HG02571 (cell line): ENCODE data around the gene NTNG2.

ENCODE experiments used
- ATAC-seq: cut with Tn5 transposase; IDR thresholded peaks from one replicate; pipeline ENCODE4 v1.9.1; 2021; ENCODE audit warnings: mild to moderate bottlenecking, moderate library complexity; ENCODE audit not compliant: unreplicated experiment

Gene NTNG2

GRCh38 chr9:132169672-132170392 is 8.0 kb downstream of the NTNG2 start:
- no peak for ATAC-seq

- no peak for ATAC-seq
Measured at GRCh38 chr9:132171702-132172101, 9.8 kb downstream of the NTNG2 start.

- ATAC-seq = no peak
Measured at GRCh38 chr9:132172185-132172584, 10.3 kb downstream of the NTNG2 start.

- ATAC-seq = no peak
Measured at GRCh38 chr9:132175431-132175830, 13.6 kb downstream of the NTNG2 start.

DNA sequence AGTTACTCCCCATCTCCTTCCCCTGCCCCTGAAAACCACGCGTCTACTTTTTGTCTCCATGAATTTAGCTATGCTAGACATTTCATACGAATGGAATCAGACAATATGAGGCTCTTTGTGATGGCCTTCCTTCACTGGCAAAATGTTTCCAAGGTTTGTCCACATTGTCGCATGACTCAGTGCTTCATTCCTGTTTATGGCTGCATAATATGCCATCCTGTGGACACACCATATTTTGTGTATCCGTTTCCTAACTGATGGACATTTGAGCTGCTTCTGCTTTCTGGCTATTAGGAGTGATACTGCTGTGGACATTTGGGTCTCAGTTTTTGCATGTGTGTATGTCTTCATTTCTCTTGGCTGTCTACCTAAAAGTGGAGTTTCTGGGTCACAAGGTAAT is 14.5 kb downstream of the NTNG2 start:
- ATAC-seq = no peak

- no peak for ATAC-seq
Measured at GRCh38 chr9:132181796-132182313, 20.0 kb downstream of the NTNG2 start.

DNA sequence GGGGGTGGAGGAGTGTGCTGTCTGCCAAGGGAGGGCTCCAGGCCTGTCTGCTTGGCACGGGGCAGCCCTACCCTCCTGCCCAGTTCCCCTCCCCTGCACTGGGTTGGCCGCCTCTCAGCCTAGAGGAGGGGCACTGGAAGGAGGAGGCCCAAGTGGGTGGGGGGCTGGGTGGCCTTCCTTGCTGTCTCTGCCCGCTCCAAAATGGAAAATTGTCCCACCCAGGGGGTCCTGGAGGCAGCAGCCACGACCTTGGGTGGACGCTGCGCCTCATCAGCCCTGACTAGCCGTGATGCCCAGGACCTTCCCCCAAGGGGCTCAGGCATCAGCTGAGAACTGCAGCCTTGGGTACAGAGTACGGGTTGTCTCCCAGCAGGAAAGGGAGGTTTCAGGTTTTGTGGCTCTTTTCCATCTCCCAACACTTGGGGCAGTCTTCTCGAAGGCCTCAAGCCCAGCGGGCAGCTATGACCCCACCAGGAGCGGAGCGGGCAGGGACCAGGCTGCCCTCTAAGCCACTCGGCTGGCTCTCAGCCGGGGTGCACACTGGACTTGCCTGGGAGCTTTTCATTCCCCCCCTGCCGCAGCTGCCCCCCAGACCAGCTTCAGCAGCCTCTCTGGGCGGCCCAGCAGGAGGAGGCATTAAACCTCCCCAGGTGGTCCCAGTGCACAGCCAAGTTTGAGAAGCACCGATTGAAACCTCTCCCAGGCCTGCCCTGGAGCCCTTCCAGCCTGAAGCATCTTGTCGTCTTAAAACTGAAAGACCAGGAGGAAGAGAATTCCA is 20.6 kb downstream of the NTNG2 start:
- ATAC-seq = no peak

DNA sequence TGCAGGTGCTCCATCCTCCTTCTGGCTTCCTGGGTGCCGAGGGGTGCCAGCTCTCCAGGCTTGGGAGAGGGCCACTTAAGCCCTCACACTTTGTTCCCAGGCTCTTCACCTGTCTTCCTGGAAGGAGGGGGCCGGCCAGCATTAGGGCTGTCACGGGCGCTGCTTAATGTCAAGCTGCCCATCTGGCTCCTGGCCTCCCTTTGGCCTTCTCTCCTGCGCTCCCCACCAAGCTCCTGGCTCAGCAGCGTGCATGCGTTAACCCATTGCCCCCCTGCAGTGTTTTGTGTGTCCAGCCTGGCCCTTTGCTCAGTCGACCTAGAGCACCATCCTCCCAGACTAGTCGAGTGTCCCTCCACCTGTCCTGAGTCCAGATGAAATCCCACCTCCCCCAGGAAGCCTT is 21.3 kb downstream of the NTNG2 start:
- no peak for ATAC-seq

GRCh38 chr9:132183715-132184114 is 21.9 kb downstream of the NTNG2 start:
- no peak for ATAC-seq

- ATAC-seq = no peak
Measured at GRCh38 chr9:132184124-132184523, 22.3 kb downstream of the NTNG2 start.

- no peak for ATAC-seq
Measured at GRCh38 chr9:132185073-132186009, 23.5 kb downstream of the NTNG2 start.

- no peak for ATAC-seq
Measured at GRCh38 chr9:132187121-132187620, 25.3 kb downstream of the NTNG2 start.

DNA sequence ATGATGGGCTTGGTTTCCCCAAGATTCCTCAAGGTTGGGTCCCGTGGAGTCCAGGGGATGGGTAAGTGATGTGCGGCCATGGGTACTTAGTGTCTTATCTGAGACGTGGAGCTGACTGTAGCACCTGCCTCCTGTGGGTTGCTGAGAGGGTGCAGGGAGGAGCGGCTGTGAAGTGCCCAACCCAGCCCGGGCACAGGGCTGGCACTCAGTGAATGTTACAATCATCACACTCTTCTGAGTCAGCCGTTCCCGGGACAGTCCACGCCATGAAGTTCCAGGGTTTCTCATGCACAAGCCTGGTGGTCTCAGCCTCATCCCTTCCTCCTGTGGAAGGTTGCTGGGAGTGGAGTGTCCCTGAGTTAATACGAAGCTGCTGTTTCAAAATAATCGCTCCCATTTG is 29.1 kb downstream of the NTNG2 start:
- no peak for ATAC-seq

GRCh38 chr9:132192728-132193127 is 30.9 kb downstream of the NTNG2 start:
- no peak for ATAC-seq

GRCh38 chr9:132193227-132194124 is 31.6 kb downstream of the NTNG2 start:
- ATAC-seq = no peak

DNA sequence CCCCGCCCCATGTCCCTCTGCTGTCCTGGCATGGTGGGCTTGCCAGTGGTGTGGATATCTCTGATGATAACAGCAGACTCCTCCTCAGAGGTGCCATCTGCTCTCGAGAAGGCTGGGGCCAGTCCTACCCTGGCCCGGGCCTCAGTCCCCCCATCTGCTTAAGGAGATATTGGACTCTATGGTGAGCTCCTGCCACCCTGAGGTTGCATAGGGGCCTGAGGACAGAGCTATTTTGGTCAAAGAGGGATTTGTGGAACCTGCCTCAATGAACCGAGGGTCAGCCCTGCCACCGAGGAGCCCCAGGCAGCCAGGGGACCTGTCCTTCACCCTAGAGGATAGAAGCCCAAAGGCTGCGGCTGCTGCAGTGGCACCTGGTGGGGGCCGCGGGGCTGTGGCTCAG is 32.6 kb downstream of the NTNG2 start:
- ATAC-seq = no peak

GRCh38 chr9:132197315-132197714 is 35.5 kb downstream of the NTNG2 start:
- ATAC-seq = no peak

GRCh38 chr9:132197856-132198550 is 36.1 kb downstream of the NTNG2 start:
- ATAC-seq = no peak

GRCh38 chr9:132199056-132199455 is 37.2 kb downstream of the NTNG2 start:
- no peak for ATAC-seq
